OCI-LY1 (cell line): ENCODE results near the gene D2HGDH.
A peak's percentile ranks its signal among the peaks of the same experiment; 100 is the strongest.

Experiments
- H2AFZ ChIP-seq: fragments of 200-600 bp; sonication (generic), shearing (Covaris generic); 2 replicates; pipeline ENCODE4 v1.6.0; 2014; ENCODE audit warnings: antibody characterized with exemption, mild to moderate bottlenecking, low read length
- H3F3A ChIP-seq: fragments of 200-600 bp; sonication (generic), shearing (Covaris generic); 2 replicates; pipeline ENCODE4 v1.6.0; 2014; ENCODE audit warnings: mild to moderate bottlenecking, antibody characterized with exemption, low read length, moderate library complexity; ENCODE audit not compliant: insufficient read depth
- H3K27ac ChIP-seq: fragments of 200-600 bp; sonication (generic); 2 replicates; pipeline ENCODE4 v1.5.1; 2014; ENCODE audit warnings: low read length, mixed run types, mild to moderate bottlenecking, low read depth; ENCODE audit not compliant: poor library complexity, severe bottlenecking
- H3K27me3 ChIP-seq: fragments of 200-600 bp; sonication (generic); 2 replicates; pipeline ENCODE4 v1.6.0; 2014; ENCODE audit warnings: antibody characterized with exemption, mild to moderate bottlenecking, low read length, moderate library complexity; ENCODE audit not compliant: insufficient read depth
- H3K36me3 ChIP-seq: fragments of 200-600 bp; sonication (generic); 2 replicates; pipeline ENCODE4 v1.6.1; 2014; ENCODE audit warnings: mild to moderate bottlenecking, antibody characterized with exemption, low read length, moderate library complexity, mixed read lengths; ENCODE audit not compliant: insufficient read depth
- H3K4me1 ChIP-seq: fragments of 200-600 bp; sonication (generic); 2 replicates; pipeline ENCODE4 v1.5.1; 2014; ENCODE audit warnings: mild to moderate bottlenecking, low read length, moderate library complexity; ENCODE audit not compliant: insufficient read depth, severe bottlenecking
- H3K4me2 ChIP-seq: fragments of 200-600 bp; sonication (generic), shearing (Covaris generic); 2 replicates; pipeline ENCODE4 v1.6.1; 2014; ENCODE audit warnings: low read length
- H3K4me3 ChIP-seq: fragments of 200-600 bp; sonication (generic); 2 replicates; pipeline ENCODE4 v1.5.1; 2014; ENCODE audit warnings: low read length, low read depth, mild to moderate bottlenecking, mixed read lengths; ENCODE audit not compliant: poor library complexity, severe bottlenecking
- H3K79me2 ChIP-seq: fragments of 200-600 bp; shearing (Covaris generic); 2 replicates; pipeline ENCODE4 v1.6.1; 2016; ENCODE audit warnings: mixed run types, low read length, mixed read lengths; ENCODE audit not compliant: insufficient read depth
- H3K9ac ChIP-seq: fragments of 200-600 bp; sonication (generic), shearing (Covaris generic); 2 replicates; pipeline ENCODE4 v1.6.1; 2014; ENCODE audit warnings: mild to moderate bottlenecking, low read length, mixed read lengths
- H3K9me2 ChIP-seq: fragments of 200-600 bp; sonication (generic), shearing (Covaris generic); 2 replicates; pipeline ENCODE4 v1.6.1; 2014; ENCODE audit warnings: low read depth, mild to moderate bottlenecking, low read length, mixed read lengths
- H3K9me3 ChIP-seq: fragments of 200-600 bp; shearing (Covaris generic); 2 replicates; pipeline ENCODE4 v1.6.1; 2014; ENCODE audit warnings: low read length, mixed read lengths
- H4K20me1 ChIP-seq: fragments of 200-600 bp; sonication (generic), shearing (Covaris generic); 2 replicates; pipeline ENCODE4 v1.6.0; 2016; ENCODE audit warnings: mild to moderate bottlenecking, low read length; ENCODE audit not compliant: insufficient read depth
- EZH2 ChIP-seq: fragments of 200-600 bp; sonication (generic), shearing (Covaris generic); IDR thresholded peaks from 2 replicates; pipeline ENCODE4 v1.8.0; 2017; ENCODE audit warnings: borderline replicate concordance, mixed run types, mild to moderate bottlenecking, antibody characterized with exemption, low read length, moderate library complexity, mixed read lengths
- TF ChIP-seq, protein P1 (sequence below): fragments of 200-600 bp; sonication (generic), shearing (Covaris generic); IDR thresholded peaks from 2 replicates; pipeline ENCODE4 v1.5.1; 2017; ENCODE audit warnings: mild to moderate bottlenecking, antibody characterized with exemption, low read length, moderate library complexity, mixed read lengths

Gene D2HGDH

DNA sequence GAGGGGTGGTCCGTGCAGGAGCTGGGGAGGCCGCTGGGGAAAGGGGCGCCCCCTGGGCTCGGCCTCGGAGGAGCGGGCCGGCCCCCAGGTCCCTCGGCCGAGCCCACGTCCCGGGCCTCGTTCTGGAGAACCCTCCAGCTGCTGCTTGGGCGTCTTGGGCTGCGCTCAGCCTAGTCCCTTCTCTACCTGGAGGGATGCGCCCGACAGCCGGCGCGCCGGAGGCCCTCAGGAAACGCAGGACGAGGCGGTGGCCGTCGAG is 293 bp upstream of the D2HGDH start:
- no peaks in the 10 kb centered on the region for H3K27me3 ChIP-seq
- H3K9me2 ChIP-seq = no peaks in the 10 kb centered on the region
- no peaks in the 10 kb centered on the region for H3F3A ChIP-seq
- H3K9ac ChIP-seq = peak overlapping the region; percentile 14; the same call in 1 of the 2 replicates
- no peaks in the 10 kb centered on the region for H3K9me3 ChIP-seq
- H3K4me2 ChIP-seq = peak overlapping the region; percentile 49
- H3K79me2 ChIP-seq = no peaks in the 10 kb centered on the region
- H3K4me1 ChIP-seq = peaks cover 17% of the 10 kb centered on the region
- peak overlapping the region; percentile 90 for H3K4me3 ChIP-seq
- no peak overlapping the region for H2AFZ ChIP-seq
- no peak overlapping the region for H3K27ac ChIP-seq
- no peaks in the 10 kb centered on the region for H4K20me1 ChIP-seq
- TF ChIP-seq, protein P1, sequence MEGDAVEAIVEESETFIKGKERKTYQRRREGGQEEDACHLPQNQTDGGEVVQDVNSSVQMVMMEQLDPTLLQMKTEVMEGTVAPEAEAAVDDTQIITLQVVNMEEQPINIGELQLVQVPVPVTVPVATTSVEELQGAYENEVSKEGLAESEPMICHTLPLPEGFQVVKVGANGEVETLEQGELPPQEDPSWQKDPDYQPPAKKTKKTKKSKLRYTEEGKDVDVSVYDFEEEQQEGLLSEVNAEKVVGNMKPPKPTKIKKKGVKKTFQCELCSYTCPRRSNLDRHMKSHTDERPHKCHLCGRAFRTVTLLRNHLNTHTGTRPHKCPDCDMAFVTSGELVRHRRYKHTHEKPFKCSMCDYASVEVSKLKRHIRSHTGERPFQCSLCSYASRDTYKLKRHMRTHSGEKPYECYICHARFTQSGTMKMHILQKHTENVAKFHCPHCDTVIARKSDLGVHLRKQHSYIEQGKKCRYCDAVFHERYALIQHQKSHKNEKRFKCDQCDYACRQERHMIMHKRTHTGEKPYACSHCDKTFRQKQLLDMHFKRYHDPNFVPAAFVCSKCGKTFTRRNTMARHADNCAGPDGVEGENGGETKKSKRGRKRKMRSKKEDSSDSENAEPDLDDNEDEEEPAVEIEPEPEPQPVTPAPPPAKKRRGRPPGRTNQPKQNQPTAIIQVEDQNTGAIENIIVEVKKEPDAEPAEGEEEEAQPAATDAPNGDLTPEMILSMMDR = peak; percentile 19; the same call in 1 of the 2 replicates
- no peak for TF ChIP-seq EZH2
- H3K36me3 ChIP-seq = peaks cover 8% of the 10 kb centered on the region; the same call in 1 of the 2 replicates

DNA sequence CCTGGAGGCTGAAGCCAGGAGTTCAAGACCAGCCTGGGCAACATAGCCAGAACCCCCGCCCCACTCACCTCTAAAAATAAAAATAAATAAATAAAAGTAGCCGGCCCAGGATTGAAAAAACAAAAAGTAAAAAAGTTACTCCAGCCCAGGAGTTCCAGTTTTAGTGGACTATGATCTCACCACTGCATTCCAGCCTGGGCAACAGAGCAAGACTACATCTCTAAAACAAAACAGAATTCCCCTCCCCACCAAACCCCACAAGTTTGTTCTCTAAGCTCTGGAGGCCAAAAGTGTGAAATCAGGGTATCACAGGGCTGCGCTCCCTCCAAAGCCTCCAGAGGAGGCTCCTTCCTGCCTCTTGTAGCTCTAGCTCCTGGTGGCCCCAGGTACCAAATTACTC is 1.7 kb downstream of the D2HGDH start:
- Histone ChIP-seq H3F3A (no peaks in the 10 kb centered on the region), H3K9me2 (no peaks in the 10 kb centered on the region), H3K79me2 (no peaks in the 10 kb centered on the region), H3K27me3 (no peaks in the 10 kb centered on the region), H2AFZ (no peak overlapping the region), H3K4me3 (no peak overlapping the region), H3K9ac (no peak overlapping the region), H3K4me1 (peaks cover 19% of the 10 kb centered on the region), H3K36me3 (peaks cover 18% of the 10 kb centered on the region; the same call in 1 of the 2 replicates), H3K9me3 (no peaks in the 10 kb centered on the region), H3K4me2 (peak overlapping the region; percentile 86; the same call in 1 of the 2 replicates), H3K27ac (no peak overlapping the region), H4K20me1 (no peaks in the 10 kb centered on the region)
- no peak for TF ChIP-seq EZH2
- TF ChIP-seq, protein P1 = no peak

DNA sequence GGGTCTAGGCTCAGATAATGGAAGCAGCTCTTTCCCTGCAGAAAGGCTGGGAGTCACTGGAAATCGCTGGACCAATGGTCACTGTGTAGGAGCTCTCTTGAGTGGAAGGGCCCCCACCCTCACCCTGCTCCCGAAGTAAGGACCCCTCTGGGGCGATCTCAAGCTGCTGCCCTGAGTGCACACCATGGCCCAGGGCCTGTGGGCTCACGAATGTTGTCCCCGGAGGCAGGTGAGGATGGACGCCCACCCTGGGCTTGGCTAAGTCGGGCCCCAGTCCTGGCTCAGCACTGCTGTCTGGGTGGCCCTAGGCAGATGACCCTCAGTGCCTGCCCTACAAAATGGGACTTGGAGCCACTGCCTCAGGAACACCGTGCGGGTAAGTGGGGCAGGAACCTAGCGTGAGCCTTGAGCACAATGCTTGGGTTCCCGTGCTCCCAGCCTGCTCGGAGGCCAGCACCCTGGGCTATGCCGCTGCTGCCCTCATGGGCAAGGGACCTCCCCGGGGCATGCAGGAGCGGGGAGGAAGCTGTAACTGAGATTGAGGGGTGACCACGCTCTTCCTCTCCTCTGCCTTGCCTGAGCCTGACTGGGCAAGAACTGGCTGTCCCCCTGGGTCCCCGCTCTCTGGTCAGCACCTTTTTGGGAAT is 3.7 kb downstream of the D2HGDH start:
- Histone ChIP-seq H3K4me2 (no peak overlapping the region), H3K36me3 (peaks cover 21% of the 10 kb centered on the region; the same call in 1 of the 2 replicates), H3K4me1 (peaks cover 14% of the 10 kb centered on the region), H3K9me3 (no peaks in the 10 kb centered on the region), H3K9ac (no peak overlapping the region), H4K20me1 (no peaks in the 10 kb centered on the region), H3K79me2 (no peaks in the 10 kb centered on the region), H3F3A (no peaks in the 10 kb centered on the region), H3K27ac (no peak overlapping the region), H2AFZ (no peak overlapping the region), H3K9me2 (no peaks in the 10 kb centered on the region), H3K4me3 (no peak overlapping the region), H3K27me3 (no peaks in the 10 kb centered on the region)
- TF ChIP-seq EZH2 = no peak
- TF ChIP-seq, protein P1 = no peak
